Right lobe of liver (tissue), 4 donors: ENCODE results near the gene PRDM15.

ENCODE experiments used
- CTCF ChIP-seq, 4 donors: fragments of 200-600 bp in 3 of 4; fragments of 450-650 bp in 1 of 4; IDR thresholded peaks; one replicate each; pipeline versions ENCODE4 v1.5.1 to v1.8.0; 2016 to 2022; ENCODE audit warnings: antibody characterized with exemption in 4 of 4, mild to moderate bottlenecking in 2 of 4
- POLR2A ChIP-seq: fragments of 450-650 bp; IDR thresholded peaks from one replicate; pipeline ENCODE4 v1.6.1; 2017; ENCODE audit warnings: antibody characterized with exemption, mild to moderate bottlenecking
- donor health status: DM: no; HTN: no; CAD: no.
- donor health status: DM: no; HTN: no; CAD: no.
- donor health status: DM: no; HTN: yes; CAD: no.

- no peak for TF ChIP-seq CTCF (IDR thresholded peaks at IDR 0.05)
- TF ChIP-seq POLR2A = no peak
Observed at GRCh38 chr21:41875086-41875485, 4.1 kb downstream of the PRDM15 start.
